H9 (cell line): ENCODE results near the gene LDB2. TPM values are rescaled to one million over a fixed set of nuclear protein-coding genes. Genes with fewer than 3 reads are reported as not detected.

ENCODE experiments used
- DNase-seq: peaks from one replicate; pipeline ENCODE4 v3.0.0-alpha.2; 2017
- H2AFZ ChIP-seq: one replicate; pipeline ENCODE4 v1.6.1; 2013; ENCODE audit warnings: mild to moderate bottlenecking, low read length, control low read depth, moderate library complexity
- H2AK5ac ChIP-seq: 2 replicates; pipeline ENCODE4 v1.6.1; 2013; ENCODE audit warnings: low read length, control low read depth, mixed read lengths; ENCODE audit not compliant: insufficient read length
- H2BK120ac ChIP-seq: one replicate; pipeline ENCODE4 v1.6.1; 2013; ENCODE audit warnings: low read depth, mild to moderate bottlenecking, low read length, control low read depth, inconsistent platforms; ENCODE audit not compliant: poor library complexity, severe bottlenecking
- H2BK12ac ChIP-seq: 2 replicates; pipeline ENCODE4 v1.6.1; 2013; ENCODE audit warnings: low read length, control low read depth, mixed read lengths, low read depth; ENCODE audit not compliant: insufficient read length
- H2BK15ac ChIP-seq: 2 replicates; pipeline ENCODE4 v1.6.1; 2013; ENCODE audit warnings: low read depth, low read length, control low read depth
- H2BK20ac ChIP-seq: one replicate; pipeline ENCODE4 v1.6.1; 2013; ENCODE audit warnings: low read depth, mild to moderate bottlenecking, low read length, control low read depth, inconsistent platforms; ENCODE audit not compliant: poor library complexity, severe bottlenecking
- H2BK5ac ChIP-seq: 2 replicates; pipeline ENCODE4 v1.6.1; 2013; ENCODE audit warnings: low read length, control low read depth, mixed read lengths; ENCODE audit not compliant: insufficient read length
- H3K14ac ChIP-seq: 2 replicates; pipeline ENCODE4 v1.6.1; 2013; ENCODE audit warnings: low read length, control low read depth; ENCODE audit not compliant: insufficient read depth
- H3K18ac ChIP-seq: 2 replicates; pipeline ENCODE4 v1.6.1; 2013; ENCODE audit warnings: low read depth, mild to moderate bottlenecking, mixed read lengths, low read length, control low read depth; ENCODE audit not compliant: insufficient read length
- H3K23ac ChIP-seq: 2 replicates; pipeline ENCODE4 v1.6.1; 2013; ENCODE audit warnings: low read length, control low read depth, mixed read lengths, low read depth; ENCODE audit not compliant: insufficient read length
- H3K23me2 ChIP-seq: 2 replicates; pipeline ENCODE4 v1.6.1; 2013; ENCODE audit warnings: low read depth, mild to moderate bottlenecking, mixed read lengths, low read length, control low read depth; ENCODE audit not compliant: insufficient read length, poor library complexity, severe bottlenecking
- H3K27ac ChIP-seq: 2 replicates; pipeline ENCODE4 v1.5.1; 2013; ENCODE audit warnings: low read length, control low read depth, mixed read lengths, low read depth; ENCODE audit not compliant: insufficient read length
- H3K27me3 ChIP-seq: 2 replicates; pipeline ENCODE4 v1.6.1; 2013; ENCODE audit warnings: low read length, control low read depth, inconsistent platforms; ENCODE audit not compliant: insufficient read depth
- H3K4ac ChIP-seq: 2 replicates; pipeline ENCODE4 v1.6.1; 2013; ENCODE audit warnings: low read depth, mild to moderate bottlenecking, control low read depth, inconsistent platforms, low read length, moderate library complexity
- H3K4me1 ChIP-seq: 2 replicates; pipeline ENCODE4 v1.6.1; 2013; ENCODE audit warnings: low read length, control low read depth, inconsistent platforms; ENCODE audit not compliant: insufficient read depth
- H3K4me2 ChIP-seq: 2 replicates; pipeline ENCODE4 v1.6.1; 2013; ENCODE audit warnings: low read length, control low read depth, mixed read lengths; ENCODE audit not compliant: insufficient read length, insufficient read depth
- H3K56ac ChIP-seq: 2 replicates; pipeline ENCODE4 v1.6.1; 2013; ENCODE audit warnings: low read depth, mild to moderate bottlenecking, mixed read lengths, low read length, control low read depth; ENCODE audit not compliant: insufficient read length
- H3K79me1 ChIP-seq: 2 replicates; pipeline ENCODE4 v1.6.1; 2013; ENCODE audit warnings: low read depth, mild to moderate bottlenecking, moderate library complexity, low read length, control low read depth, inconsistent platforms; ENCODE audit not compliant: insufficient read depth, poor library complexity, severe bottlenecking
- H3K79me2 ChIP-seq: 2 replicates; pipeline ENCODE4 v1.6.1; 2013; ENCODE audit warnings: low read length, control low read depth, inconsistent platforms; ENCODE audit not compliant: insufficient read depth
- H3K9ac ChIP-seq: 2 replicates; pipeline ENCODE4 v1.6.1; 2013; ENCODE audit warnings: low read length, control low read depth, mixed read lengths; ENCODE audit not compliant: insufficient read length; ENCODE audit errors: extremely low read depth
- H3K9me3 ChIP-seq: one replicate; pipeline ENCODE4 v1.6.1; 2013; ENCODE audit warnings: low read depth, low read length, inconsistent platforms; ENCODE audit not compliant: control insufficient read depth
- H3T11ph ChIP-seq: one replicate; pipeline ENCODE4 v1.6.1; 2013; ENCODE audit warnings: mild to moderate bottlenecking, low read length, control low read depth, inconsistent platforms
- H4K20me1 ChIP-seq: one replicate; pipeline ENCODE4 v1.6.1; 2013; ENCODE audit not compliant: control insufficient read depth, insufficient read length, insufficient read depth
- H4K5ac ChIP-seq: 2 replicates; pipeline ENCODE4 v1.6.1; 2013; ENCODE audit warnings: low read depth, mild to moderate bottlenecking, mixed read lengths, low read length, control low read depth; ENCODE audit not compliant: insufficient read length
- H4K8ac ChIP-seq: replicated peaks from 2 replicates; pipeline ENCODE4 v1.6.1; 2013; ENCODE audit warnings: low read length, control low read depth, mixed read lengths, low read depth; ENCODE audit not compliant: insufficient read length
- H4K91ac ChIP-seq: 2 replicates; pipeline ENCODE4 v1.6.1; 2013; ENCODE audit warnings: low read depth, mild to moderate bottlenecking, moderate library complexity, mixed read lengths, low read length, control low read depth; ENCODE audit not compliant: insufficient read length
- H3K27ac Mint-ChIP-seq, 3 experiments: 2 replicates in 2 of 3; 3 replicates in 1 of 3; pipeline ENCODE4 v1.8.0; 2020 to 2021; ENCODE audit warnings: mixed read lengths in 3 of 3, mild to moderate bottlenecking in 1 of 3, moderate library complexity in 1 of 3
- H3K27me3 Mint-ChIP-seq: 2 replicates; pipeline ENCODE4 v1.8.0; 2021; ENCODE audit warnings: low read depth, mild to moderate bottlenecking, moderate library complexity, mixed read lengths
- H3K36me3 Mint-ChIP-seq, 3 experiments: 2 replicates in 2 of 3; 3 replicates in 1 of 3; pipeline ENCODE4 v1.8.0; 2020 to 2021; ENCODE audit warnings: low read depth in 3 of 3, mixed read lengths in 3 of 3; ENCODE audit not compliant: insufficient read depth in 1 of 3
- H3K4me1 Mint-ChIP-seq, 2 experiments: 2 replicates each; pipeline ENCODE4 v1.8.0; 2020; ENCODE audit warnings: mixed read lengths in 2 of 2
- H3K4me3 Mint-ChIP-seq, 2 experiments: 2 replicates in 1 of 2; 3 replicates in 1 of 2; pipeline ENCODE4 v1.8.0; 2020 to 2021; ENCODE audit warnings: mild to moderate bottlenecking in 2 of 2, mixed read lengths in 2 of 2, moderate library complexity in 1 of 2
- H3K9me3 Mint-ChIP-seq, 2 experiments: 2 replicates in 1 of 2; 3 replicates in 1 of 2; pipeline ENCODE4 v1.8.0; 2020; ENCODE audit warnings: mild to moderate bottlenecking in 2 of 2, mixed read lengths in 2 of 2, moderate library complexity in 1 of 2
- CTCF ChIP-seq: fragments of 200-600 bp; sonication (generic); conservative IDR thresholded peaks from 3 replicates; pipeline ENCODE4 v1.8.0; 2021; ENCODE audit warnings: antibody characterized with exemption, mild to moderate bottlenecking
- WGBS: extraction: QIAGEN DNeasy Blood & Tissue Kit; methylation state at CpG from one replicate; pipeline ENCODE4 v1.1.7; 2013; ENCODE audit warnings: missing lambda C conversion rate, low lambda C conversion rate, mixed read lengths; ENCODE audit not compliant: insufficient read length; ENCODE audit errors: extremely low coverage; 5-methylcytosine and 5-hydroxymethylcytosine counted together
- total RNA-seq: library from RNA; stranded (reverse); gene quantifications from 2 replicates; pipeline ENCODE4 v1.2.1, GENCODE V29; 2021

LDB2 gene
- total RNA-seq, 1 experiment from 2014 or later, result 22.5 TPM

DNA sequence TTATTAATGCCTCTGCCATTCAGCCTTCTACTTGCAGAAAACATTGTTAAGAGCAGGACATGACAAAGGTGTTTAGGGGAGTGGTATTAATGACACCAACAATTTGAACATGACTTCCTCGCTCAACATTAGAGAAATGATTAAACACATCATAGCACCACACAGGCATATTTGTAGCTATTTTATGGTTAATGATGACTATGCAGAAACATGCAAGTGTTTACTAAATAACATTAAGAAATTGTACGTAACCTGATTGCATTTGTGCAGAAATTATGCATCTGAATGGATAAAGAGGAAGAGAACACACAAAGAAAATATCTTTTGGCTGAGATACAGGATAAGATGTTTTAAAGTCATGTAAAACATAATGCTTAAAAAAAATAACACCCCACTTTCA lies 323.5 kb downstream of the LDB2 start:
- Histone ChIP-seq H2BK12ac (no peak overlapping the region), H2AK5ac (no peak overlapping the region), H3K9me3 (no peaks in the 10 kb centered on the region), H3K23ac (no peak overlapping the region), H3K4me2 (no peak overlapping the region), H4K5ac (no peak overlapping the region), H2BK5ac (no peak overlapping the region), H3K79me2 (no peaks in the 10 kb centered on the region), H3K4me1 (no peaks in the 10 kb centered on the region), H3K4ac (no peak overlapping the region), H3K27me3 (no peaks in the 10 kb centered on the region), H3K79me1 (no peaks in the 10 kb centered on the region), H3K27ac (no peak overlapping the region), H3K18ac (no peak overlapping the region), H2BK20ac (no peak overlapping the region), H4K20me1 (no peaks in the 10 kb centered on the region), H4K8ac (no peak overlapping the region), H2BK120ac (no peak overlapping the region), H2BK15ac (no peak overlapping the region), H3T11ph (no peak overlapping the region), H3K23me2 (no peaks in the 10 kb centered on the region), H2AFZ (no peak overlapping the region), H3K56ac (no peak overlapping the region), H3K9ac (no peak overlapping the region), H4K91ac (no peak overlapping the region), H3K14ac (no peak overlapping the region)
- H3K4me1 Mint-ChIP-seq, result no peaks in the 10 kb centered on the region
- no peaks in the 10 kb centered on the region; the same call in 1 of the 2 replicates for H3K27me3 Mint-ChIP-seq
- H3K36me3 Mint-ChIP-seq, result peaks cover 3 to 4% (median 3%) of the 10 kb centered on the region in 3 experiments; a peak in 3 of 7 replicates
- no peak overlapping the region for H3K4me3 Mint-ChIP-seq
- H3K9me3 Mint-ChIP-seq, result no peaks in the 10 kb centered on the region
- WGBS, result no CpG with 5 or more reads among the region's 2 CpGs
- H3K27ac Mint-ChIP-seq, result no peak overlapping the region
- TF ChIP-seq CTCF, result no peak
- no peak for DNase-seq
